HPDE6-E6E7 (cell line): ENCODE measurements around the gene GUCY2F.

Source experiments
- DNase-seq: peaks from one replicate; pipeline ENCODE4 v3.0.0; 2011; ENCODE audit warnings: missing footprints; ENCODE audit errors: extremely low spot score

The GUCY2F gene

GRCh38 chrX:109393859-109394258 lies 88.0 kb downstream of the GUCY2F start:
- no peak for DNase-seq

- no peak for DNase-seq
These were observed 89.0 kb downstream of the GUCY2F start for GRCh38 chrX:109392895-109393294.

GRCh38 chrX:109390556-109390955 lies 91.3 kb downstream of the GUCY2F start:
- no peak for DNase-seq

- no peak for DNase-seq
These were observed 92.0 kb downstream of the GUCY2F start for GRCh38 chrX:109389917-109390316.

GRCh38 chrX:109384699-109385098 lies 97.2 kb downstream of the GUCY2F start:
- no peak for DNase-seq

GRCh38 chrX:109382332-109382731 lies 99.6 kb downstream of the GUCY2F start:
- no peak for DNase-seq

GRCh38 chrX:109378281-109378680 lies 103.6 kb downstream of the GUCY2F start:
- no peak for DNase-seq

- peak; percentile 35 for DNase-seq
These were observed 107.5 kb downstream of the GUCY2F start for GRCh38 chrX:109374262-109374960.

- DNase-seq: no peak
These were observed 108.4 kb downstream of the GUCY2F start for GRCh38 chrX:109373468-109373867.

- DNase-seq: no peak
These were observed 109.2 kb downstream of the GUCY2F start for GRCh38 chrX:109372716-109373115.

- DNase-seq: no peak
These were observed 109.6 kb downstream of the GUCY2F start for GRCh38 chrX:109372291-109372690.

GRCh38 chrX:109362101-109362500 lies 119.8 kb downstream of the GUCY2F start:
- DNase-seq: no peak

GRCh38 chrX:109360301-109360700 lies 121.6 kb downstream of the GUCY2F start:
- no peak for DNase-seq

- no peak for DNase-seq
These were observed 124.2 kb downstream of the GUCY2F start for GRCh38 chrX:109357706-109358105.

- DNase-seq: no peak
These were observed 125.2 kb downstream of the GUCY2F start for GRCh38 chrX:109356684-109357083.

GRCh38 chrX:109352066-109352588 lies 129.8 kb downstream of the GUCY2F start:
- DNase-seq: no peak

- no peak for DNase-seq
These were observed 130.3 kb downstream of the GUCY2F start for GRCh38 chrX:109351557-109351956.

GRCh38 chrX:109350551-109350950 lies 131.3 kb downstream of the GUCY2F start:
- DNase-seq: no peak

- DNase-seq: no peak
These were observed 131.8 kb downstream of the GUCY2F start for GRCh38 chrX:109350051-109350450.

- DNase-seq: peak; percentile 4
These were observed 134.3 kb downstream of the GUCY2F start for GRCh38 chrX:109347632-109348031.

GRCh38 chrX:109346491-109346890 lies 135.4 kb downstream of the GUCY2F start:
- DNase-seq: no peak

- no peak for DNase-seq
These were observed 136.0 kb downstream of the GUCY2F start for GRCh38 chrX:109345856-109346255.

- no peak for DNase-seq
These were observed 137.2 kb downstream of the GUCY2F start for GRCh38 chrX:109344678-109345077.

- DNase-seq: no peak
These were observed 137.8 kb downstream of the GUCY2F start for GRCh38 chrX:109344101-109344500.
